ENCODE results near the gene MAPK11.

- TF ChIP-seq CTCF (optimal IDR thresholded peaks at IDR 0.05 in 1 of 3, IDR thresholded peaks at IDR 0.05 in 1 of 3, conservative IDR thresholded peaks at IDR 0.05 in 1 of 3; ENCODE audit: extremely low read depth in 1 of 3, insufficient read depth in 2 of 3, low read length in 3 of 3) (no peak), EZH2 (IDR thresholded peaks at IDR 0.05; ENCODE audit: low read length) (no peak)
Observed at GRCh38 chr22:50257041-50257440, 13.1 kb downstream of the MAPK11 start.

Measured in keratinocyte (primary cell).